H1 (cell line): ENCODE measurements around the gene TMEM106C. TPM values are rescaled to one million over a fixed set of nuclear protein-coding genes. Genes with fewer than 3 reads are reported as not detected.
A peak's percentile ranks its signal among the peaks of the same experiment; 100 is the strongest.

ENCODE experiments used
- CTCF ChIA-PET: fragments of 300-600 bp; sonication (Branson Sonifier 250); formaldehyde crosslinking; loops from one replicate; lab custom pipeline; 2021; ENCODE audit not compliant: partially characterized antibody; lab: Charles Lee
- POLR2A ChIA-PET: fragments of 300-600 bp; sonication (Branson Sonifier 250); formaldehyde crosslinking; loops from one replicate; lab custom pipeline; 2021; ENCODE audit warnings: inconsistent platforms; ENCODE audit not compliant: partially characterized antibody; lab: Charles Lee
- DNase-seq, 2 experiments: peaks; one replicate each; pipeline versions ENCODE4 v3.0.0 to v3.0.0-alpha.2; 2010 to 2022; ENCODE audit warnings: low spot score in 2 of 2, low read depth in 1 of 2, mixed read lengths in 1 of 2
- FAIRE-seq: peaks from 2 replicates; lab custom pipeline; 2011; peaks lifted over from hg19 to GRCh38; lab: Jason Lieb, UNC
- H2AFZ ChIP-seq: 2 replicates; pipeline ENCODE4 v1.8.1; 2012; ENCODE audit warnings: low read length, inconsistent platforms
- H2AK5ac ChIP-seq: 2 replicates; pipeline ENCODE4 v1.6.1; 2013; ENCODE audit warnings: low read depth, low read length
- H2BK120ac ChIP-seq: replicated peaks from 2 replicates; pipeline ENCODE3; 2013; ENCODE audit warnings: low read depth, low read length, inconsistent platforms
- H2BK12ac ChIP-seq: 2 replicates; pipeline ENCODE4 v1.6.1; 2013; ENCODE audit warnings: low read depth, low read length
- H2BK15ac ChIP-seq: 2 replicates; pipeline ENCODE4 v1.6.1; 2013; ENCODE audit warnings: low read length
- H2BK20ac ChIP-seq: 2 replicates; pipeline ENCODE4 v1.6.1; 2013; ENCODE audit warnings: low read length
- H2BK5ac ChIP-seq: 2 replicates; pipeline ENCODE4 v1.6.1; 2013; ENCODE audit warnings: low read depth, low read length
- H3K14ac ChIP-seq: 2 replicates; pipeline ENCODE4 v1.6.1; 2013; ENCODE audit warnings: inconsistent platforms; ENCODE audit not compliant: insufficient read length
- H3K18ac ChIP-seq: 2 replicates; pipeline ENCODE4 v1.6.1; 2013; ENCODE audit warnings: low read length; ENCODE audit errors: extremely low read depth
- H3K23ac ChIP-seq: 2 replicates; pipeline ENCODE4 v1.6.1; 2013; ENCODE audit warnings: inconsistent platforms; ENCODE audit not compliant: insufficient read length
- H3K23me2 ChIP-seq: 2 replicates; pipeline ENCODE4 v1.6.1; 2013; ENCODE audit warnings: low read depth, low read length
- H3K27ac ChIP-seq: 2 replicates; pipeline ENCODE4 v1.6.1; 2011; ENCODE audit warnings: low read depth, low read length, inconsistent platforms
- H3K27me3 ChIP-seq, 4 experiments: replicated peaks in 1 of 4; 1 replicate in 1 of 4; 2 replicates in 3 of 4; pipeline versions ENCODE4 v1.6.1 to v1.8.1; 2011 to 2013; ENCODE audit warnings: low read length in 3 of 4, mild to moderate bottlenecking in 3 of 4, inconsistent platforms in 2 of 4, mixed read lengths in 2 of 4, moderate library complexity in 1 of 4; ENCODE audit not compliant: control insufficient read depth in 3 of 4, insufficient read depth in 3 of 4; ENCODE audit errors: extremely low read depth in 1 of 4
- H3K36me3 ChIP-seq, 4 experiments: 2 replicates each; pipeline versions ENCODE4 v1.6.1 to v1.8.1; 2011 to 2013; ENCODE audit warnings: mild to moderate bottlenecking in 4 of 4, low read length in 3 of 4, moderate library complexity in 2 of 4, control low read depth in 1 of 4, inconsistent platforms in 1 of 4; ENCODE audit not compliant: insufficient read depth in 4 of 4, control insufficient read depth in 2 of 4
- H3K4ac ChIP-seq: replicated peaks from 2 replicates; pipeline ENCODE3; 2013; ENCODE audit warnings: low read length, low read depth, mixed read lengths, inconsistent platforms; ENCODE audit not compliant: insufficient read length
- H3K4me1 ChIP-seq, 4 experiments: replicated peaks in 1 of 4; 1 replicate in 1 of 4; 2 replicates in 3 of 4; pipeline versions ENCODE4 v1.6.1 to v1.8.1; 2011 to 2013; ENCODE audit warnings: low read length in 3 of 4, inconsistent platforms in 2 of 4, mixed read lengths in 1 of 4; ENCODE audit not compliant: insufficient read depth in 4 of 4, control insufficient read depth in 3 of 4
- H3K4me2 ChIP-seq, 2 experiments: 2 replicates each; pipeline versions ENCODE4 v1.6.1 to v1.8.1; 2011 to 2013; ENCODE audit warnings: low read depth in 2 of 2, low read length in 2 of 2, control low read depth in 1 of 2, inconsistent platforms in 1 of 2, mild to moderate bottlenecking in 1 of 2; ENCODE audit not compliant: insufficient read depth in 1 of 2
- H3K4me3 ChIP-seq, 4 experiments: fragments of 200-600, 300-600 bp in 1 of 4; sonication (generic), shearing (Covaris generic), sonication (Bioruptor Twin) in 1 of 4; 2 replicates each; pipeline versions ENCODE4 v1.5.1 to v1.8.1; 2011 to 2016; ENCODE audit warnings: low read length in 4 of 4, low read depth in 3 of 4, control low read depth in 2 of 4, inconsistent platforms in 2 of 4, mild to moderate bottlenecking in 2 of 4, mixed read lengths in 1 of 4, moderate library complexity in 1 of 4; ENCODE audit not compliant: insufficient read depth in 2 of 4; ENCODE audit errors: extremely low read depth in 1 of 4
- H3K56ac ChIP-seq: replicated peaks from 2 replicates; pipeline ENCODE3; 2013; ENCODE audit warnings: low read depth, mild to moderate bottlenecking, mixed read lengths, low read length, inconsistent platforms; ENCODE audit not compliant: insufficient read length
- H3K79me1 ChIP-seq: 2 replicates; pipeline ENCODE4 v1.6.1; 2013; ENCODE audit warnings: low read depth, low read length, control low read depth
- H3K79me2 ChIP-seq, 2 experiments: 2 replicates each; pipeline versions ENCODE4 v1.6.1 to v1.8.1; 2012 to 2013; ENCODE audit warnings: low read length in 2 of 2, mild to moderate bottlenecking in 2 of 2, inconsistent platforms in 1 of 2; ENCODE audit not compliant: insufficient read depth in 2 of 2, control insufficient read depth in 1 of 2
- H3K9ac ChIP-seq, 4 experiments: replicated peaks in 1 of 4; 1 replicate in 1 of 4; 2 replicates in 3 of 4; pipeline versions ENCODE4 v1.6.1 to v1.8.1; 2011 to 2013; ENCODE audit warnings: low read depth in 3 of 4, low read length in 3 of 4, control low read depth in 2 of 4, mild to moderate bottlenecking in 2 of 4, moderate library complexity in 2 of 4, inconsistent platforms in 1 of 4; ENCODE audit errors: extremely low read depth in 1 of 4
- H3K9me3 ChIP-seq, 2 experiments: 2 replicates each; pipeline versions ENCODE4 v1.6.1 to v1.8.1; 2012 to 2013; ENCODE audit warnings: mild to moderate bottlenecking in 2 of 2, moderate library complexity in 2 of 2, control low read depth in 1 of 2, inconsistent platforms in 1 of 2, low read depth in 1 of 2, low read length in 1 of 2, mixed read lengths in 1 of 2; ENCODE audit not compliant: insufficient read depth in 2 of 2
- H4K20me1 ChIP-seq, 2 experiments: replicated peaks in 1 of 2; 2 replicates each; pipeline versions ENCODE3 to v1.8.1; 2011 to 2013; ENCODE audit warnings: inconsistent platforms in 2 of 2, low read length in 2 of 2, mild to moderate bottlenecking in 1 of 2; ENCODE audit not compliant: insufficient read depth in 2 of 2, control insufficient read depth in 1 of 2
- H4K5ac ChIP-seq: 2 replicates; pipeline ENCODE4 v1.6.1; 2013; ENCODE audit warnings: low read length, low read depth, mixed read lengths, inconsistent platforms; ENCODE audit not compliant: insufficient read length
- H4K8ac ChIP-seq: 2 replicates; pipeline ENCODE4 v1.8.0; 2013; ENCODE audit warnings: mild to moderate bottlenecking, moderate library complexity, low read length, inconsistent platforms; ENCODE audit not compliant: insufficient read depth; ENCODE audit errors: extremely low read depth
- H4K91ac ChIP-seq: replicated peaks from 2 replicates; pipeline ENCODE3; 2013; ENCODE audit warnings: low read length, mixed read lengths, inconsistent platforms; ENCODE audit not compliant: insufficient read length
- ASH2L ChIP-seq: fragments of 200-600, 300-600 bp; sonication (generic); IDR thresholded peaks from one replicate; pipeline ENCODE4 v1.7.1; 2017; ENCODE audit warnings: low read length
- CBX8 ChIP-seq: fragments of 300-800, 300-1000 bp; sonication (generic); IDR thresholded peaks from 2 replicates; pipeline ENCODE4 v1.7.1; 2016; ENCODE audit warnings: low read depth, low read length, borderline replicate concordance
- CEBPB ChIP-seq: IDR thresholded peaks from 2 replicates; pipeline ENCODE4 v1.6.1; 2012; ENCODE audit warnings: low read depth, low read length
- GABPA ChIP-seq: IDR thresholded peaks from 2 replicates; pipeline ENCODE4 v1.6.1; 2011; ENCODE audit warnings: mild to moderate bottlenecking, low read length, moderate library complexity, borderline replicate concordance; ENCODE audit not compliant: insufficient read depth
- GTF2F1 ChIP-seq: IDR thresholded peaks from 2 replicates; pipeline ENCODE4 v1.6.1; 2012; ENCODE audit warnings: low read depth, low read length, improper control_type of control experiment, borderline replicate concordance
- JUN ChIP-seq: IDR thresholded peaks from 2 replicates; pipeline ENCODE4 v1.6.1; 2011; ENCODE audit warnings: low read depth, mild to moderate bottlenecking, improper control_type of control experiment, low read length
- PHF8 ChIP-seq: fragments of 200-600 bp; sonication (generic); conservative IDR thresholded peaks from 2 replicates; pipeline ENCODE4 v1.7.1; 2012; ENCODE audit warnings: low read depth, mild to moderate bottlenecking, inconsistent platforms, low read length, moderate library complexity
- POLR2A ChIP-seq, 2 experiments: IDR thresholded peaks; 1 replicate in 1 of 2; 2 replicates in 1 of 2; pipeline ENCODE4 v1.6.1; 2011; ENCODE audit warnings: low read depth in 2 of 2, low read length in 2 of 2, mild to moderate bottlenecking in 2 of 2; ENCODE audit errors: control extremely low read depth in 1 of 2
- POLR2AphosphoS5 ChIP-seq: IDR thresholded peaks from 2 replicates; pipeline ENCODE4 v1.6.1; 2011; ENCODE audit warnings: low read depth, low read length
- POU5F1 ChIP-seq: IDR thresholded peaks from 2 replicates; pipeline ENCODE4 v1.6.1; 2011; ENCODE audit warnings: low read depth, mild to moderate bottlenecking, low read length, moderate library complexity
- RAD21 ChIP-seq, 2 experiments: IDR thresholded peaks in 1 of 2; conservative IDR thresholded peaks in 1 of 2; 2 replicates each; pipeline ENCODE4 v1.6.1; 2011; ENCODE audit warnings: low read depth in 2 of 2, low read length in 2 of 2, improper control_type of control experiment in 1 of 2, inconsistent platforms in 1 of 2, mild to moderate bottlenecking in 1 of 2, moderate library complexity in 1 of 2
- SRF ChIP-seq: IDR thresholded peaks from 2 replicates; pipeline ENCODE4 v1.6.1; 2011; ENCODE audit warnings: mild to moderate bottlenecking, low read depth, low read length, moderate library complexity
- TAF1 ChIP-seq: IDR thresholded peaks from 2 replicates; pipeline ENCODE4 v1.6.1; 2011; ENCODE audit warnings: mild to moderate bottlenecking, low read depth, low read length
- TBP ChIP-seq: IDR thresholded peaks from 2 replicates; pipeline ENCODE4 v1.6.1; 2011; ENCODE audit warnings: low read depth, low read length, improper control_type of control experiment
- TEAD4 ChIP-seq: IDR thresholded peaks from 2 replicates; pipeline ENCODE4 v1.6.1; 2012; ENCODE audit warnings: low read depth, low read length, inconsistent platforms, mixed read lengths
- WGBS, 2 experiments: shearing (Covaris generic) in 1 of 2; methylation state at CpG; one replicate each; pipeline versions ENCODE4 v1.1.6 to v1.1.7; 2013 to 2015; ENCODE audit warnings: low lambda C conversion rate in 2 of 2, mixed read lengths in 2 of 2, inconsistent platforms in 1 of 2, low coverage in 1 of 2, missing lambda C conversion rate in 1 of 2; ENCODE audit not compliant: insufficient replicate concordance in 2 of 2, insufficient coverage in 1 of 2, insufficient read length in 1 of 2; ENCODE audit errors: extremely low coverage in 1 of 2, missing lambda C conversion rate in 1 of 2; 5-methylcytosine and 5-hydroxymethylcytosine counted together
- polyA plus RNA-seq, 7 experiments: library from polyadenylated mRNA; depleted of rRNA in 3 of 7; stranded (reverse) in 5 of 7; unstranded in 2 of 7; fragments of >200 nt in 5 of 7; fragments of 200-250 nt in 2 of 7; gene quantifications; 1 replicate in 5 of 7; 2 replicates in 1 of 7; 4 replicates in 1 of 7; pipeline versions ENCODE4 v1.2.1 to v1.2.3, GENCODE V29; 2011 to 2013; ENCODE audit warnings: missing spikeins in 2 of 7, mixed read lengths in 2 of 7
- total RNA-seq: library from RNA; stranded (reverse); fragmentation: NEBNext Ultra II Directional; extraction: Animal tissue kit (Norgen Biotek cat#: 25700); gene quantifications from 2 replicates; pipeline ENCODE4 v1.2.1, GENCODE V29; 2021

TMEM106C gene
- total and polyA plus RNA-seq, 2 of the 8 experiments (the other 6 are each of a cell fraction or from before 2014, with no cell fraction given), result 36.6 to 45.3 TPM

DNA sequence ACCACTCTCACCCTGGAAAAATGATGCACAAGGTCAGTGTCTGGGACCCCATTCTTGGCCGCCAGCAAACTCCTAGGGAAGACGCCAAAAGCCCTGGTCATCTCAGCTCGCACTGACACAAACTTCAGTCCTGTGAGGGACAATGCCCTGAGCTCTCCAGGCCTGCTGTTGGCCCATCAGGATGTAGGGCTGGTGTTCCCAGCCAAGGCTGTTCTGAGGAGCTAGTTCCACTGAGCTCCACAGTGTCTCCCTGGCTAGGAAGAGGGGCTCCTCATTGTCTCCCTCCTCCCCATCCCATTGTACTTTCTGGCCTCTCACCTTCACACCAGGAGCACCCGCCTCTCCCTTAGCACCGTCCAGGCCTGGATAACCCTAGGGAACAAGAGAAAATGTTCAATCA lies 30.1 kb downstream of the TMEM106C start:
- Histone ChIP-seq H3K4me2 (no peak overlapping the region), H3K23me2 (no peaks in the 10 kb centered on the region; the same call in 1 of the 2 replicates), H3K4me1 (peaks cover 0 to 7% (median under 1%) of the 10 kb centered on the region in 4 experiments; a peak in 3 of 7 replicates), H3K79me2 (no peaks in the 10 kb centered on the region), H3K14ac (no peak overlapping the region)
- TF ChIP-seq TAF1, result no peak
- TF ChIP-seq JUN, result no peak
- TF ChIP-seq PHF8, result no peak
- no peak for TF ChIP-seq GTF2F1
- no peak for TF ChIP-seq POU5F1
- TF ChIP-seq TBP, result no peak
- no peak for TF ChIP-seq RAD21 (IDR thresholded peaks at IDR 0.05 in 1 of 2, conservative IDR thresholded peaks at IDR 0.05 in 1 of 2; ENCODE audit: low read depth in 2 of 2, low read length in 2 of 2)
- TF ChIP-seq CBX8, result no peak
- no peak for TF ChIP-seq SRF
- TF ChIP-seq GABPA, result no peak
- TF ChIP-seq POLR2A (IDR thresholded peaks at IDR 0.05; ENCODE audit: control extremely low read depth in 1 of 2, low read depth in 2 of 2, low read length in 2 of 2), result no peak
- TF ChIP-seq CEBPB, result no peak
- no peak for TF ChIP-seq POLR2AphosphoS5
- no peak for TF ChIP-seq ASH2L
- no peak for TF ChIP-seq TEAD4
- TF ChIP-seq, all 59 proteins: peak for 0
- Histone ChIP-seq H4K5ac (no peak overlapping the region), H2BK20ac (no peak overlapping the region), H2AK5ac (no peak overlapping the region), H2BK120ac (no peak overlapping the region), H3K79me1 (no peaks in the 10 kb centered on the region), H2BK5ac (no peak overlapping the region), H3K4ac (no peak overlapping the region), H3K9ac (no peak overlapping the region), H3K27me3 (peaks cover 0 to 46% (median 24%) of the 10 kb centered on the region in 4 experiments; a peak in 6 of 7 replicates), H3K9me3 (no peaks in the 10 kb centered on the region), H3K23ac (no peak overlapping the region), H3K4me3 (no peak overlapping the region), H3K18ac (no peak overlapping the region), H4K20me1 (peaks cover 0 to 2% of the 10 kb centered on the region in 2 experiments), H4K91ac (no peak overlapping the region), H3K27ac (no peak overlapping the region), H4K8ac (0 out of 2 replicates have a peak overlapping the region, but pooled peaks have one; percentile 28), H2AFZ (no peak overlapping the region), H2BK12ac (no peak overlapping the region), H3K56ac (no peak overlapping the region), H2BK15ac (no peak overlapping the region), H3K36me3 (no peaks in the 10 kb centered on the region)
- CTCF ChIA-PET, result interaction anchor here (0.8 to 1.5 kb wide), 5 partner anchors 15 to 123 kb away, joined by 3 to 5 read pairs (median 3); no protein-coding TSS in a partner anchor
- FAIRE-seq (no peak), DNase-seq (no peak)
- WGBS, 2 experiments, result 88% methylated on average over 5 of the region's 5 CpGs; no CpG with 5 or more reads in 1 of the 2 experiments
- POLR2A ChIA-PET, result interaction anchor here (1.5 kb wide), 1 partner anchor 11 kb away, joined by 3 read pairs; the partner anchor contains the start of gene COL2A1
